Right ventricle myocardium inferior (tissue), 1 donor: ENCODE measurements around the gene TMEM263. TPM values are rescaled to one million over a fixed set of nuclear protein-coding genes. Genes with fewer than 3 reads are reported as not detected.

Experiments used
- ATAC-seq: fragments of 200-7000 bp; cut with Tn5 transposase; one replicate; pipeline ENCODE4 v1.9.1; 2020; ENCODE audit warnings: mild to moderate bottlenecking, moderate library complexity
- DNase-seq: peaks from one replicate; pipeline ENCODE4 v3.0.0; 2021; ENCODE audit errors: missing footprints
- intact Hi-C: fragments of 100-400 bp; cut with DNase I; formaldehyde crosslinking; loops from one replicate; pipeline ENCODE4 v1.11.0; 2022
- total RNA-seq: library from RNA; stranded (reverse); fragmentation: NEBNext Ultra II Directional; extraction: Animal tissue kit (Norgen Biotek cat#: 25700); gene quantifications from one replicate; pipeline ENCODE4 v1.2.1, GENCODE V29; 2021
- donor health status: DM: no; HTN: yes; CAD: no; lungs with severe emphysema.

Gene TMEM263
- total RNA-seq, 1 donor from 2014 or later, result 35.8 TPM

- intact Hi-C loops, result no loop called here
- DNase-seq, result no peak
- ATAC-seq, result no peak
These were observed 61.3 kb downstream of the TMEM263 start for GRCh38 chr12:107017042-107017441.

GRCh38 chr12:107019546-107019945 lies 63.8 kb downstream of the TMEM263 start:
- ATAC-seq (no peak), DNase-seq (no peak)
- intact Hi-C loops, result no loop called here

Other genes with a start within 250 kb of the TMEM263 start
- gene RIC8B, start 181.2 kb upstream of the TMEM263 start, total RNA-seq, result 26.5 TPM
- gene MTERF2, start 31.2 kb downstream of the TMEM263 start, total RNA-seq, result 33.1 TPM
- 7.4 TPM for gene CRY1, start 137.6 kb downstream of the TMEM263 start, total RNA-seq